Karpas-422 (cell line): ENCODE results near the gene TUB. TPM values are rescaled to one million over a fixed set of nuclear protein-coding genes. Genes with fewer than 3 reads are reported as not detected.

Experiments used
- DNase-seq: peaks from one replicate; pipeline ENCODE4 v3.0.0-alpha.2; 2015
- H2AFZ ChIP-seq: fragments of 200-600 bp; sonication (generic); 2 replicates; pipeline ENCODE4 v1.6.1; 2014; ENCODE audit warnings: antibody characterized with exemption, low read length, mixed read lengths
- H3K27ac ChIP-seq: fragments of 200-600 bp; sonication (generic); 2 replicates; pipeline ENCODE4 v1.5.1; 2014; ENCODE audit warnings: mild to moderate bottlenecking, low read length, moderate library complexity
- H3K27me3 ChIP-seq: fragments of 200-600 bp; sonication (generic); 2 replicates; pipeline ENCODE4 v1.6.1; 2014; ENCODE audit warnings: low read length, mixed read lengths
- H3K36me3 ChIP-seq: fragments of 200-600 bp; sonication (generic); 2 replicates; pipeline ENCODE4 v1.6.1; 2014; ENCODE audit warnings: low read length, mixed read lengths; ENCODE audit not compliant: insufficient read depth
- H3K4me1 ChIP-seq: fragments of 200-600 bp; sonication (generic); 2 replicates; pipeline ENCODE4 v1.6.1; 2014; ENCODE audit warnings: mild to moderate bottlenecking, low read length, mixed read lengths
- H3K4me2 ChIP-seq: fragments of 200-600 bp; sonication (generic); 2 replicates; pipeline ENCODE4 v1.6.1; 2014; ENCODE audit warnings: low read length, low read depth, mild to moderate bottlenecking; ENCODE audit not compliant: poor library complexity, severe bottlenecking
- H3K4me3 ChIP-seq: fragments of 200-600 bp; sonication (generic); 2 replicates; pipeline ENCODE4 v1.5.1; 2014; ENCODE audit warnings: mild to moderate bottlenecking, antibody characterized with exemption, low read length, mixed read lengths
- H3K79me2 ChIP-seq: fragments of 200-600 bp; sonication (generic); 2 replicates; pipeline ENCODE4 v1.6.1; 2014; ENCODE audit warnings: mild to moderate bottlenecking, low read length, mixed read lengths
- H3K9ac ChIP-seq: fragments of 200-600 bp; sonication (generic); 2 replicates; pipeline ENCODE4 v1.6.0; 2014; ENCODE audit warnings: low read length
- H3K9me2 ChIP-seq: fragments of 200-600 bp; sonication (generic), shearing (Covaris generic); replicated peaks from 2 replicates; pipeline ENCODE4 v1.6.0; 2014; ENCODE audit warnings: mild to moderate bottlenecking, low read length, moderate library complexity; ENCODE audit not compliant: insufficient read depth
- H3K9me3 ChIP-seq: fragments of 300-700, 200-600 bp; sonication (generic); 2 replicates; pipeline ENCODE4 v1.6.1; 2014; ENCODE audit warnings: low read length, mixed read lengths
- H4K20me1 ChIP-seq: fragments of 200-600 bp; sonication (generic); 2 replicates; pipeline ENCODE4 v1.6.1; 2014; ENCODE audit warnings: mild to moderate bottlenecking, antibody characterized with exemption, low read length, low read depth; ENCODE audit not compliant: insufficient read depth
- total RNA-seq: library from RNA; depleted of rRNA; stranded (reverse); fragments of >200 nt; shearing (Covaris generic); gene quantifications from 2 replicates; pipeline ENCODE4 v1.2.3, GENCODE V29; 2014; ENCODE audit warnings: low replicate concordance

The TUB gene
- total RNA-seq, 1 experiment from 2014 or later, result not detected

DNA sequence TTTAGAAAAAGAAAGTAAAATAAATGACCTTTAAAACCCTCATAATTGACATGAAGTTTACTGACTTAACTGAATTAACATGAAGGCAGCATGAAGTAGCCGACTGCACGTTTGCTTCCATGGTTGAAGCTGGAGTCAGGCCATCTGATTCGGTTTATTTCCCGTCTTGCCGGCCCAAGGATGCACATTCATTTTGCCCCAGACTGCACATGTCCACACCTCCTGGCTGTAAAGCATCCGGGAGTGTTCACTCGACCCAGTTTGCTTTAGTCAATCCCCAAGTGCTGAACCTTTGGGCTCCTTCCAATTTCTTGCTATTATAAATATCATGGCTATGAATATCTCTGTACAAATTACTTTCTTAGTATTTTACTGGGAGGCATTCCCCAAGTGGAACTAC is 17.7 kb upstream of the TUB start:
- Histone ChIP-seq H3K4me2 (no peak overlapping the region), H3K36me3 (no peaks in the 10 kb centered on the region), H3K9me2 (no peaks in the 10 kb centered on the region), H3K9me3 (no peaks in the 10 kb centered on the region), H3K4me1 (no peaks in the 10 kb centered on the region), H3K9ac (no peak overlapping the region), H3K4me3 (no peak overlapping the region), H4K20me1 (no peaks in the 10 kb centered on the region), H2AFZ (no peak overlapping the region), H3K79me2 (no peaks in the 10 kb centered on the region), H3K27me3 (no peaks in the 10 kb centered on the region), H3K27ac (no peak overlapping the region)
- no peak for DNase-seq

DNA sequence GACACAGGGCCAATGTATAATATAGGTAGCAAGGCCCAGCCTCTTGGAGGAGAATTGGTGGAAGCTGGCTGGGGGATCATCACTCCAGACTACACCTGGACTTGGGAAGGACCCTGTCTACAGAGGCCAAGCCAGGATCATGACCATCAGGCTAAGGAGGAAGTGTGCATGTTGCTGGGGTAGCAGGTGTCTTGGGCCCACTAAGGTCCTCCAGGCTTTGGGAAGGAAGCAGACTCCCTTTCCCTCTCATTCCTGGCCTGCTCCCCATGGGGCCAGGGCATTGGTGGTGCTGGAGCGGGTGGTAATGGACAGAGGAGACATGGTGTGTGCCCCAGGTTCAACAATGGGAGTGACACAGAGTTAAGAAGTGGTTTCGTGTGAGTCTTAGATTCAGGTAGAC is 16.0 kb upstream of the TUB start:
- Histone ChIP-seq H2AFZ (no peak overlapping the region), H3K9me2 (no peaks in the 10 kb centered on the region), H4K20me1 (no peaks in the 10 kb centered on the region), H3K4me1 (no peaks in the 10 kb centered on the region), H3K27ac (no peak overlapping the region), H3K36me3 (no peaks in the 10 kb centered on the region), H3K9me3 (no peaks in the 10 kb centered on the region), H3K4me2 (no peak overlapping the region), H3K27me3 (no peaks in the 10 kb centered on the region), H3K9ac (no peak overlapping the region), H3K4me3 (no peak overlapping the region), H3K79me2 (no peaks in the 10 kb centered on the region)
- DNase-seq, result no peak

GRCh38 chr11:8066036-8066910 is 14.7 kb upstream of the TUB start:
- Histone ChIP-seq H3K27me3 (no peaks in the 10 kb centered on the region), H4K20me1 (no peaks in the 10 kb centered on the region), H3K9me3 (no peaks in the 10 kb centered on the region), H3K9me2 (no peaks in the 10 kb centered on the region), H3K36me3 (no peaks in the 10 kb centered on the region), H3K9ac (no peak overlapping the region), H3K27ac (no peak overlapping the region), H3K4me1 (peaks cover 9% of the 10 kb centered on the region), H3K79me2 (no peaks in the 10 kb centered on the region), H3K4me3 (no peak overlapping the region), H2AFZ (no peak overlapping the region), H3K4me2 (no peak overlapping the region)
- DNase-seq, result no peak

- no peak overlapping the region for H3K9ac ChIP-seq
- no peak overlapping the region for H2AFZ ChIP-seq
- no peaks in the 10 kb centered on the region for H3K9me3 ChIP-seq
- peaks cover 9% of the 10 kb centered on the region for H3K4me1 ChIP-seq
- no peaks in the 10 kb centered on the region for H3K27me3 ChIP-seq
- no peaks in the 10 kb centered on the region for H3K9me2 ChIP-seq
- H3K4me3 ChIP-seq, result no peak overlapping the region
- H3K4me2 ChIP-seq, result no peak overlapping the region
- H3K79me2 ChIP-seq, result no peaks in the 10 kb centered on the region
- DNase-seq, result no peak
- H3K36me3 ChIP-seq, result no peaks in the 10 kb centered on the region
- H3K27ac ChIP-seq, result no peak overlapping the region
- no peaks in the 10 kb centered on the region for H4K20me1 ChIP-seq
Observed at GRCh38 chr11:8066911-8067455, 14.0 kb upstream of the TUB start.

DNA sequence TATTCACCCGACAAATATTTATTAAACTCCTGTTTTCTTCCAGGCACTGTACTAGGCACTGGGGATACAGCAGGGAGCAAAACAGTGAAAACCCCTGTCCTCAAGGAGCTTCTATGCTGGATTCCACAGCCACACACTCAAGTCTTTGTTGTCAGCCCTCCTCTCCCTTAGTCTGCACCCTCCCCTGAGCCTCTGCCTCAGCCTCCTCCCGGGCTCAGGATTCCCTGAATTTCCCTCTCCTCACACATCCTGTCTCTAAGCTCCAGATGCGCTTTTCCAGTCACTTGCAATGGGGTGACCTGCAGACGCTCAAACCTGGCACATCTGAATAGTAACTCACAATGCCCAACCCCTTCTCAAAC is 13.5 kb upstream of the TUB start:
- no peak for DNase-seq
- H3K4me3 ChIP-seq, result no peak overlapping the region
- H3K27me3 ChIP-seq, result no peaks in the 10 kb centered on the region
- no peak overlapping the region for H3K27ac ChIP-seq
- H3K79me2 ChIP-seq, result no peaks in the 10 kb centered on the region
- H3K36me3 ChIP-seq, result no peaks in the 10 kb centered on the region
- H3K9me3 ChIP-seq, result no peaks in the 10 kb centered on the region
- H3K4me1 ChIP-seq, result peaks cover 9% of the 10 kb centered on the region
- H3K9me2 ChIP-seq, result no peaks in the 10 kb centered on the region
- no peaks in the 10 kb centered on the region for H4K20me1 ChIP-seq
- no peak overlapping the region for H3K9ac ChIP-seq
- H2AFZ ChIP-seq, result no peak overlapping the region
- H3K4me2 ChIP-seq, result no peak overlapping the region

GRCh38 chr11:8067929-8068575 is 13.0 kb upstream of the TUB start:
- Histone ChIP-seq H3K4me1 (peaks cover 9% of the 10 kb centered on the region), H3K27ac (no peak overlapping the region), H3K9me3 (no peaks in the 10 kb centered on the region), H4K20me1 (no peaks in the 10 kb centered on the region), H3K4me3 (no peak overlapping the region), H3K9ac (no peak overlapping the region), H3K36me3 (no peaks in the 10 kb centered on the region), H3K27me3 (no peaks in the 10 kb centered on the region), H3K4me2 (no peak overlapping the region), H3K9me2 (no peaks in the 10 kb centered on the region), H2AFZ (no peak overlapping the region), H3K79me2 (no peaks in the 10 kb centered on the region)
- DNase-seq, result no peak

GRCh38 chr11:8068605-8069221 is 12.3 kb upstream of the TUB start:
- no peak for DNase-seq
- no peak overlapping the region for H3K27ac ChIP-seq
- H3K4me1 ChIP-seq, result peaks cover 9% of the 10 kb centered on the region
- H3K9me2 ChIP-seq, result no peaks in the 10 kb centered on the region
- no peaks in the 10 kb centered on the region for H3K27me3 ChIP-seq
- no peak overlapping the region for H2AFZ ChIP-seq
- H3K4me2 ChIP-seq, result no peak overlapping the region
- H3K79me2 ChIP-seq, result no peaks in the 10 kb centered on the region
- no peaks in the 10 kb centered on the region for H3K36me3 ChIP-seq
- no peaks in the 10 kb centered on the region for H3K9me3 ChIP-seq
- H4K20me1 ChIP-seq, result no peaks in the 10 kb centered on the region
- H3K4me3 ChIP-seq, result no peak overlapping the region
- no peak overlapping the region for H3K9ac ChIP-seq

- no peak for DNase-seq
- Histone ChIP-seq H3K9me2 (no peaks in the 10 kb centered on the region), H2AFZ (no peak overlapping the region), H3K4me1 (peaks cover 9% of the 10 kb centered on the region), H3K4me3 (no peak overlapping the region), H4K20me1 (no peaks in the 10 kb centered on the region), H3K4me2 (no peak overlapping the region), H3K9ac (no peak overlapping the region), H3K9me3 (no peaks in the 10 kb centered on the region), H3K27ac (no peak overlapping the region), H3K27me3 (no peaks in the 10 kb centered on the region), H3K36me3 (no peaks in the 10 kb centered on the region), H3K79me2 (no peaks in the 10 kb centered on the region)
Observed at GRCh38 chr11:8069771-8070170, 11.2 kb upstream of the TUB start.
